GM23338 (cell line): ENCODE results near the gene TMEM221. TPM values are rescaled to one million over a fixed set of nuclear protein-coding genes. Genes with fewer than 3 reads are reported as not detected.

Source experiments
- ATAC-seq: fragments of 200-7000 bp; cut with Tn5 transposase; 3 replicates; pipeline ENCODE4 v1.9.1; 2020
- DNase-seq: peaks from one replicate; pipeline ENCODE4 v3.0.0-alpha.2; 2015; ENCODE audit warnings: low spot score
- H2AFZ ChIP-seq: fragments of 200-600 bp; sonication (generic); 2 replicates; pipeline ENCODE4 v1.8.0; 2016; ENCODE audit warnings: antibody characterized with exemption, mild to moderate bottlenecking, moderate library complexity
- H3F3A ChIP-seq: fragments of 200-600 bp; sonication (generic); replicated peaks from 2 replicates; pipeline ENCODE4 v1.8.0; 2017; ENCODE audit warnings: antibody characterized with exemption, mixed run types, low read depth
- H3K27ac ChIP-seq: fragments of 200-600 bp; sonication (generic); 2 replicates; pipeline ENCODE4 v1.6.1; 2016; ENCODE audit warnings: low read depth
- H3K27me3 ChIP-seq: fragments of 200-600 bp; sonication (generic); 2 replicates; pipeline ENCODE4 v1.8.0; 2016; ENCODE audit warnings: mild to moderate bottlenecking, mixed run types, moderate library complexity; ENCODE audit not compliant: insufficient read depth
- H3K36me3 ChIP-seq: fragments of 200-600 bp; sonication (generic); 2 replicates; pipeline ENCODE4 v1.8.0; 2016; ENCODE audit warnings: mild to moderate bottlenecking; ENCODE audit not compliant: insufficient read depth
- H3K4me1 ChIP-seq: fragments of 200-600 bp; sonication (generic); 2 replicates; pipeline ENCODE4 v1.8.0; 2016; ENCODE audit warnings: mild to moderate bottlenecking, moderate library complexity; ENCODE audit not compliant: insufficient read depth
- H3K4me2 ChIP-seq: fragments of 200-600 bp; sonication (generic); 2 replicates; pipeline ENCODE4 v1.7.1; 2017; ENCODE audit warnings: mixed run types
- H3K4me3 ChIP-seq: fragments of 200-600 bp; sonication (generic); 2 replicates; pipeline ENCODE4 v1.6.1; 2016; ENCODE audit warnings: mixed run types
- H3K79me2 ChIP-seq: fragments of 200-600 bp; sonication (generic); replicated peaks from 2 replicates; pipeline ENCODE4 v1.8.0; 2017; ENCODE audit warnings: mild to moderate bottlenecking; ENCODE audit not compliant: insufficient read depth
- H3K9me2 ChIP-seq: fragments of 200-600 bp; sonication (generic); 2 replicates; pipeline ENCODE4 v1.8.0; 2017; ENCODE audit not compliant: insufficient read depth
- H4K20me1 ChIP-seq: fragments of 200-600 bp; sonication (generic); replicated peaks from 2 replicates; pipeline ENCODE4 v1.8.0; 2017; ENCODE audit warnings: mild to moderate bottlenecking; ENCODE audit not compliant: insufficient read depth
- H3K27ac Mint-ChIP-seq: 2 replicates; pipeline ENCODE4 v1.8.0; 2020; ENCODE audit warnings: inconsistent platforms, mild to moderate bottlenecking, moderate library complexity, mixed read lengths
- H3K27me3 Mint-ChIP-seq: 3 replicates; pipeline ENCODE4 v1.8.0; 2022; ENCODE audit warnings: low read depth, mild to moderate bottlenecking, moderate library complexity, mixed read lengths, inconsistent platforms; ENCODE audit not compliant: insufficient read depth, poor library complexity
- H3K36me3 Mint-ChIP-seq: 3 replicates; pipeline ENCODE4 v1.8.0; 2021; ENCODE audit warnings: low read depth, mild to moderate bottlenecking, inconsistent platforms, moderate library complexity, mixed read lengths
- H3K4me1 Mint-ChIP-seq: 3 replicates; pipeline ENCODE4 v1.8.0; 2020; ENCODE audit warnings: mild to moderate bottlenecking, inconsistent platforms, mixed read lengths
- H3K4me3 Mint-ChIP-seq: 3 replicates; pipeline ENCODE4 v1.8.0; 2021; ENCODE audit warnings: moderate library complexity, mild to moderate bottlenecking, inconsistent platforms, mixed read lengths
- H3K9me3 Mint-ChIP-seq: 3 replicates; pipeline ENCODE4 v1.8.0; 2020; ENCODE audit warnings: moderate library complexity, mild to moderate bottlenecking, inconsistent platforms, mixed read lengths
- CREB1 ChIP-seq: fragments of 250-450 bp; sonication (Bioruptor Pico); IDR thresholded peaks from 2 replicates; pipeline ENCODE4 v1.5.0; 2020; ENCODE audit warnings: low read depth, mild to moderate bottlenecking, moderate library complexity
- EZH2phosphoT487 ChIP-seq: fragments of 200-600 bp; sonication (generic); IDR thresholded peaks from one replicate; pipeline ENCODE4 v1.8.1; 2018; ENCODE audit warnings: antibody characterized with exemption; ENCODE audit not compliant: unreplicated experiment
- ZNF114 ChIP-seq: fragments of 250-450 bp; sonication (Bioruptor Pico); IDR thresholded peaks from 2 replicates; pipeline ENCODE4 v1.5.0; 2020; ENCODE audit warnings: mild to moderate bottlenecking, moderate library complexity
- ZNF331 ChIP-seq: fragments of 250-450 bp; sonication (Bioruptor Pico); IDR thresholded peaks from 2 replicates; pipeline ENCODE4 v1.5.0; 2020; ENCODE audit warnings: low read depth, mild to moderate bottlenecking, moderate library complexity
- polyA plus RNA-seq: library from polyadenylated mRNA; unstranded; fragments of >200 nt; fragmentation: Nextera tagmentation; extraction: Ambion mirVana; gene quantifications from 2 replicates; pipeline ENCODE4 v1.2.1, GENCODE V29; 2016
- total RNA-seq: library from RNA; depleted of rRNA; stranded (reverse); fragments of >200 nt; shearing (Covaris generic); gene quantifications from 2 replicates; pipeline ENCODE4 v1.2.3, GENCODE V29; 2014
- TF ChIP-seq, protein P1 (sequence below): IDR thresholded peaks from one replicate; pipeline ENCODE4 v1.6.1; 2018; ENCODE audit warnings: antibody characterized with exemption; ENCODE audit not compliant: unreplicated experiment
- TF ChIP-seq, protein P2 (sequence below): IDR thresholded peaks from 2 replicates; pipeline ENCODE4 v1.6.1; 2016; ENCODE audit warnings: antibody characterized with exemption
- TF ChIP-seq, protein P3 (sequence below): fragments of 250-450 bp; sonication (Bioruptor Pico); IDR thresholded peaks from 2 replicates; pipeline ENCODE4 v1.5.0; 2020; ENCODE audit warnings: mild to moderate bottlenecking, moderate library complexity

Gene TMEM221
- total and polyA plus RNA-seq, 2 experiments from 2014 or later = 0.40 to 0.90 TPM

DNA sequence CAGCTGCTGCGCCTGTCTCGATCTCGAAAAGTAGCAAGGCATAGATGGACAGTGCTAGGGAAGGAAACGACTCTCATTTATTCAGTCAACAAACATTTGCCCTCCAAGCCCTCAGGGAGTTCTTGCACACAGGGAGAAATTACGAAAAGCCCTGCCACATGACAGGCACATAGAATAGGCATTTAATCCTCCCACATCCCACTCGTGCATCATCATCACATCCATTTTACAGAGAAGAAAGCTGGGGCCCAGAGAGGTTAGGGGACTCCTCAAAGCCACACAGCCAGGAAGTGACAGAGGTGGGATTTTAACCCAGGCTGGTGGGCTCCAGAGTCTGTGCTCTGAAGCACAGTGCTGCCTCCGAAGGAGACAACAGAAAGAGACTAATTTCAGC is 11.6 kb downstream of the TMEM221 start:
- Mint-ChIP-seq H3K36me3 (no peaks in the 10 kb centered on the region), H3K27me3 (peaks cover 9% of the 10 kb centered on the region), H3K27ac (no peak overlapping the region), H3K4me1 (no peaks in the 10 kb centered on the region), H3K9me3 (peaks cover 6% of the 10 kb centered on the region; the same call in 2 of the 3 replicates), H3K4me3 (no peak overlapping the region)
- Histone ChIP-seq H3K27me3 (no peaks in the 10 kb centered on the region), H3F3A (no peaks in the 10 kb centered on the region), H4K20me1 (no peaks in the 10 kb centered on the region), H3K9me2 (no peaks in the 10 kb centered on the region), H3K79me2 (no peaks in the 10 kb centered on the region), H3K27ac (no peak overlapping the region), H3K36me3 (no peaks in the 10 kb centered on the region), H2AFZ (no peak overlapping the region), H3K4me1 (no peaks in the 10 kb centered on the region), H3K4me3 (no peak overlapping the region), H3K4me2 (no peak overlapping the region)
- DNase-seq (peak; percentile 10), ATAC-seq (no peak)
- TF ChIP-seq, protein P1, sequence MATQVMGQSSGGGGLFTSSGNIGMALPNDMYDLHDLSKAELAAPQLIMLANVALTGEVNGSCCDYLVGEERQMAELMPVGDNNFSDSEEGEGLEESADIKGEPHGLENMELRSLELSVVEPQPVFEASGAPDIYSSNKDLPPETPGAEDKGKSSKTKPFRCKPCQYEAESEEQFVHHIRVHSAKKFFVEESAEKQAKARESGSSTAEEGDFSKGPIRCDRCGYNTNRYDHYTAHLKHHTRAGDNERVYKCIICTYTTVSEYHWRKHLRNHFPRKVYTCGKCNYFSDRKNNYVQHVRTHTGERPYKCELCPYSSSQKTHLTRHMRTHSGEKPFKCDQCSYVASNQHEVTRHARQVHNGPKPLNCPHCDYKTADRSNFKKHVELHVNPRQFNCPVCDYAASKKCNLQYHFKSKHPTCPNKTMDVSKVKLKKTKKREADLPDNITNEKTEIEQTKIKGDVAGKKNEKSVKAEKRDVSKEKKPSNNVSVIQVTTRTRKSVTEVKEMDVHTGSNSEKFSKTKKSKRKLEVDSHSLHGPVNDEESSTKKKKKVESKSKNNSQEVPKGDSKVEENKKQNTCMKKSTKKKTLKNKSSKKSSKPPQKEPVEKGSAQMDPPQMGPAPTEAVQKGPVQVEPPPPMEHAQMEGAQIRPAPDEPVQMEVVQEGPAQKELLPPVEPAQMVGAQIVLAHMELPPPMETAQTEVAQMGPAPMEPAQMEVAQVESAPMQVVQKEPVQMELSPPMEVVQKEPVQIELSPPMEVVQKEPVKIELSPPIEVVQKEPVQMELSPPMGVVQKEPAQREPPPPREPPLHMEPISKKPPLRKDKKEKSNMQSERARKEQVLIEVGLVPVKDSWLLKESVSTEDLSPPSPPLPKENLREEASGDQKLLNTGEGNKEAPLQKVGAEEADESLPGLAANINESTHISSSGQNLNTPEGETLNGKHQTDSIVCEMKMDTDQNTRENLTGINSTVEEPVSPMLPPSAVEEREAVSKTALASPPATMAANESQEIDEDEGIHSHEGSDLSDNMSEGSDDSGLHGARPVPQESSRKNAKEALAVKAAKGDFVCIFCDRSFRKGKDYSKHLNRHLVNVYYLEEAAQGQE = no peak
- no peak for TF ChIP-seq EZH2phosphoT487
- TF ChIP-seq, protein P2, sequence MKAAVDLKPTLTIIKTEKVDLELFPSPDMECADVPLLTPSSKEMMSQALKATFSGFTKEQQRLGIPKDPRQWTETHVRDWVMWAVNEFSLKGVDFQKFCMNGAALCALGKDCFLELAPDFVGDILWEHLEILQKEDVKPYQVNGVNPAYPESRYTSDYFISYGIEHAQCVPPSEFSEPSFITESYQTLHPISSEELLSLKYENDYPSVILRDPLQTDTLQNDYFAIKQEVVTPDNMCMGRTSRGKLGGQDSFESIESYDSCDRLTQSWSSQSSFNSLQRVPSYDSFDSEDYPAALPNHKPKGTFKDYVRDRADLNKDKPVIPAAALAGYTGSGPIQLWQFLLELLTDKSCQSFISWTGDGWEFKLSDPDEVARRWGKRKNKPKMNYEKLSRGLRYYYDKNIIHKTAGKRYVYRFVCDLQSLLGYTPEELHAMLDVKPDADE = no peak
- no peak for TF ChIP-seq CREB1 (CRISPR knock-in tag)
- TF ChIP-seq, protein P3, sequence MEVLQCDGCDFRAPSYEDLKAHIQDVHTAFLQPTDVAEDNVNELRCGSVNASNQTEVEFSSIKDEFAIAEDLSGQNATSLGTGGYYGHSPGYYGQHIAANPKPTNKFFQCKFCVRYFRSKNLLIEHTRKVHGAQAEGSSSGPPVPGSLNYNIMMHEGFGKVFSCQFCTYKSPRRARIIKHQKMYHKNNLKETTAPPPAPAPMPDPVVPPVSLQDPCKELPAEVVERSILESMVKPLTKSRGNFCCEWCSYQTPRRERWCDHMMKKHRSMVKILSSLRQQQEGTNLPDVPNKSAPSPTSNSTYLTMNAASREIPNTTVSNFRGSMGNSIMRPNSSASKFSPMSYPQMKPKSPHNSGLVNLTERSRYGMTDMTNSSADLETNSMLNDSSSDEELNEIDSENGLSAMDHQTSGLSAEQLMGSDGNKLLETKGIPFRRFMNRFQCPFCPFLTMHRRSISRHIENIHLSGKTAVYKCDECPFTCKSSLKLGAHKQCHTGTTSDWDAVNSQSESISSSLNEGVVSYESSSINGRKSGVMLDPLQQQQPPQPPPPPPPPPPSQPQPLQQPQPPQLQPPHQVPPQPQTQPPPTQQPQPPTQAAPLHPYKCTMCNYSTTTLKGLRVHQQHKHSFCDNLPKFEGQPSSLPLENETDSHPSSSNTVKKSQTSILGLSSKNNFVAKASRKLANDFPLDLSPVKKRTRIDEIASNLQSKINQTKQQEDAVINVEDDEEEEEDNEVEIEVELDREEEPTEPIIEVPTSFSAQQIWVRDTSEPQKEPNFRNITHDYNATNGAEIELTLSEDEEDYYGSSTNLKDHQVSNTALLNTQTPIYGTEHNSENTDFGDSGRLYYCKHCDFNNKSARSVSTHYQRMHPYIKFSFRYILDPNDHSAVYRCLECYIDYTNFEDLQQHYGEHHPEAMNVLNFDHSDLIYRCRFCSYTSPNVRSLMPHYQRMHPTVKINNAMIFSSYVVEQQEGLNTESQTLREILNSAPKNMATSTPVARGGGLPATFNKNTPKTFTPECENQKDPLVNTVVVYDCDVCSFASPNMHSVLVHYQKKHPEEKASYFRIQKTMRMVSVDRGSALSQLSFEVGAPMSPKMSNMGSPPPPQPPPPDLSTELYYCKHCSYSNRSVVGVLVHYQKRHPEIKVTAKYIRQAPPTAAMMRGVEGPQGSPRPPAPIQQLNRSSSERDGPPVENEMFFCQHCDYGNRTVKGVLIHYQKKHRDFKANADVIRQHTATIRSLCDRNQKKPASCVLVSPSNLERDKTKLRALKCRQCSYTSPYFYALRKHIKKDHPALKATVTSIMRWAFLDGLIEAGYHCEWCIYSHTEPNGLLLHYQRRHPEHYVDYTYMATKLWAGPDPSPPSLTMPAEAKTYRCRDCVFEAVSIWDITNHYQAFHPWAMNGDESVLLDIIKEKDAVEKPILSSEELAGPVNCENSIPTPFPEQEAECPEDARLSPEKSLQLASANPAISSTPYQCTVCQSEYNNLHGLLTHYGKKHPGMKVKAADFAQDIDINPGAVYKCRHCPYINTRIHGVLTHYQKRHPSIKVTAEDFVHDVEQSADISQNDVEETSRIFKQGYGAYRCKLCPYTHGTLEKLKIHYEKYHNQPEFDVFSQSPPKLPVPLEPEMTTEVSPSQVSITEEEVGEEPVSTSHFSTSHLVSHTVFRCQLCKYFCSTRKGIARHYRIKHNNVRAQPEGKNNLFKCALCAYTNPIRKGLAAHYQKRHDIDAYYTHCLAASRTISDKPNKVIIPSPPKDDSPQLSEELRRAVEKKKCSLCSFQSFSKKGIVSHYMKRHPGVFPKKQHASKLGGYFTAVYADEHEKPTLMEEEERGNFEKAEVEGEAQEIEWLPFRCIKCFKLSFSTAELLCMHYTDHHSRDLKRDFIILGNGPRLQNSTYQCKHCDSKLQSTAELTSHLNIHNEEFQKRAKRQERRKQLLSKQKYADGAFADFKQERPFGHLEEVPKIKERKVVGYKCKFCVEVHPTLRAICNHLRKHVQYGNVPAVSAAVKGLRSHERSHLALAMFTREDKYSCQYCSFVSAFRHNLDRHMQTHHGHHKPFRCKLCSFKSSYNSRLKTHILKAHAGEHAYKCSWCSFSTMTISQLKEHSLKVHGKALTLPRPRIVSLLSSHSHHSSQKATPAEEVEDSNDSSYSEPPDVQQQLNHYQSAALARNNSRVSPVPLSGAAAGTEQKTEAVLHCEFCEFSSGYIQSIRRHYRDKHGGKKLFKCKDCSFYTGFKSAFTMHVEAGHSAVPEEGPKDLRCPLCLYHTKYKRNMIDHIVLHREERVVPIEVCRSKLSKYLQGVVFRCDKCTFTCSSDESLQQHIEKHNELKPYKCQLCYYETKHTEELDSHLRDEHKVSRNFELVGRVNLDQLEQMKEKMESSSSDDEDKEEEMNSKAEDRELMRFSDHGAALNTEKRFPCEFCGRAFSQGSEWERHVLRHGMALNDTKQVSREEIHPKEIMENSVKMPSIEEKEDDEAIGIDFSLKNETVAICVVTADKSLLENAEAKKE (CRISPR knock-in tag) = no peak
- TF ChIP-seq ZNF331 (CRISPR knock-in tag) = no peak
- no peak for TF ChIP-seq ZNF114 (CRISPR knock-in tag)
